Ureter (tissue), 1 donor: ENCODE measurements around the gene PBX1. TPM values are rescaled to one million over a fixed set of nuclear protein-coding genes. Genes with fewer than 3 reads are reported as not detected.

Experiments
- DNase-seq: peaks from one replicate; pipeline ENCODE4 v3.0.0-alpha.2; 2020; ENCODE audit warnings: low spot score
- total RNA-seq: library from RNA; stranded (reverse); gene quantifications from one replicate; pipeline ENCODE4 v1.2.4, GENCODE V29; 2023
- donor health status: DM: yes; HTN: yes; CAD: no.

PBX1 gene
- total RNA-seq, 1 donor from 2014 or later, result 169 TPM

DNA sequence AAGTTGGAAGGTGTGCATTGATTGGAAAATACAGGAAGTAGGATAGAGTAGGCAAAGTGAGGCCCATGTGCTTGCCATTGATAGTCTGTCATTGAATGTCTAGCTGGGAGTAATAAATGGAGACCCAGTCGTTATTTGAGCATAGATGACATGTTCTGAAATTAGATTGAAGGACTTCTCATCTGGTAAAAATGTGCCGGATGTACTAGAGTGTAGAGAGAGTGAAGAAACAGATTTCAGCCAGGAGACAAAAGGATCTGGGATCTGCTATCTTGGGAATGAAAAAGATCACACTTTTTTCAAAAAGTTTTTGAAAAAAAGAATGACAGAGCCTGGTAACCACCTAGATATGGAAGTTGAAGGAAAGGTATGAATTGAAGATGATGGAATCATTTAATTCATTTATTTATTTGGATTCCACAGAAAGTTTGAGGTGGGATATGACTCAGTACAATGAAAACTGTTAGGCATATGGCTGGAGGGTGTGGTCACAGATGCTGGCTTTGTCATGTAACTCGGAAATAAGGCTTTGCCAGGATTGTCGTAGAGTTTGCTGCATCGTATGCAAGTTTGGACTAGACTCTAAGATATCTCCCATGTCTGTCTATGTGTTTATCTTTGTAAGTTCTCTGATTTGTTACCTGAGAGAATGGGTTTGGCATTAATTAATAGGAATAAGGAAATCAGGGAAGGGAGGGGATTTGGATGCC, 137.1 kb downstream of the PBX1 start:
- DNase-seq, result no peak

DNA sequence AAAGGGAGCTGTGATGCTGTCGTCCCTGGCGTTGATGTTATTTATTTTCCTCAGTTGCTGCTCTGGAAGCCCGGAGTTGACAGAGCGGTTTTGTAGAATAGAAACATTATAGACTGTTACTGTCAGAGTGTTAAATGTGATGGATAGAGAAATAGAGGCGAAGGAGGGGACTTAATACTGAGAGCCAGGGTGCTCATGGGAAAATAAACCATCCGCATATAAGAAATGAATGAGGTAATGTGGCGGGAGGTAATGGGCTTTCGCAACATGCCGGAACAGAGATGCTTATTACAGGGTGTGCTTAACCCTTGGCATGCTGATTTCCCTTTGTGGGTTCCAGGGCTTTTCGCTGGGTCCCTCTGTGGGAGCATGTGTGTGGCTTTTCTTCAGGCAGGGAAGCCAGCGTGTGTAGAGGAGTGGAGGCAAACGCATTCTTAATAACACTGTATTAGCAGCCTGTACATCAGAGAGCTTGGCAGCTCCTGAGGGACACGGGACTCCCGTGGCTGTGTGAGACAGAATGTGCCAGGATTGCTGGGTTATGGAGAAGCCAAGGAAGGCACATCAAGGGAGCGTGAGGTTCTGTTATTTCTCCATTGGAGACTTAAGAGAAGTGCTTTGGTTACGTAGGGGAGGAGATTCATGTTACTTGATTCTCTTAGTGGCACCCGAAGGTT, 141.0 kb downstream of the PBX1 start:
- no peak for DNase-seq

DNA sequence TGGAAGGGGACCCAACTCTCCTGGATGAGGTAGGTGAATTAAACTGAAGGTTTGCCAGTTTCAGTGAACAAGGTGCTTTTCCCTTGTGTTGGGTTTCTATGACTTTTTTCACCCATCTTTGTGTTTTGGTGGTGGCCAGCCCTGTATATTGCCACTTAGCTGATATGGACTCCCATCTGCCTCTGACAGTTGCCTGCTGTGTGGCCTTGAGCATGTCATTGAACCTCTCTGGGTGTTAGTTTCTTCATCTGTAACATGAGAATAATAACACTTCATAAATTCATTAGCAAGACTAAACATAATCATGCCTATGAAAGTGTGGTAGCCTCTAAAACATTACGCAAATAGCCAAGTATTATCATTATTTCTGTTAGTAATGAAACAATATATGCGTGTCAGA, 141.7 kb downstream of the PBX1 start:
- DNase-seq, result no peak

DNA sequence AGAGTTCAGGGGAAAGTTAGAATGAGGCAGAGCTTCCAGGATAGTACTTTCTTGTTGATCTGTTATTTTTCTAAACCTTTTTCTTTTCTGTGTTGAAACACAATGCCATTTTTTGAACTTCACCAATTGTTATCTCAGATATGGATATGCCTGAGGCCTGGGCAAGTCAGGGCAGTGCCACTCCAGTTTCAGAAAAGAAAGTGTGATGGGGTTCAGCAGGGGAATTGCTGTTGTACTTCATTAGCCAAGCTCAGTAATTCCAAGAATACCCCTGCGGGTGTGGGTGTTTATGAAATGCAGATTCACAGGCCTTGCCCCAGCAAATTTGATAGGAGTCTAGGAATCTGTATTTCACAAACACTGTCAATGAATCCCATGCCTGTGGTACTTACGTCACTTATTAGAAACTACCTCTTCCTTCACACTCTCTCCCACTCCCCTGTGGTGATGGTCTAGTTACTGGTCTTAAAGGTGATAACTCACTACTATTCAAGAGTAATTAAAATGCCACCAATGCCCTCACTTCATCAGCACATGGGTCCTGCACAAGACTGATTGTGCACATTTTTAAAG, 142.3 kb downstream of the PBX1 start:
- no peak for DNase-seq

DNA sequence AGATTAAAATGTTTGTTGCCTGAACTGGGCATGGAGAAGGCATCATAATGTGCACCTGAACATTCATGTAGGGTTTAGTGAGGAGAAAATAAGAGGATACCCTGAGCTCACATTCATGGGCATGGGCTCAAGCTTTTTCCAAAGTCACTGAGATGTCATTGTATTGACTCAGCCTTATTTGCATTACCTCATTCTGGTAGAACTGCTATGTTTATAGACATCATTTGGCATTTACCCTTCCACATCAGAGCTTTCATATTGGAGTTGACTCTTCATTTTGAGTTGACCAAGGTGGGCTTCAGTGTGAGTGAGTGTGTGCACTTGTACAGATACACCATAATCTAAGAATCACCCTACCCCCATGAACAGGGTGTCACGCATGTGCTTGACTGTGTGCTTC, 143.2 kb downstream of the PBX1 start:
- DNase-seq, result no peak

DNA sequence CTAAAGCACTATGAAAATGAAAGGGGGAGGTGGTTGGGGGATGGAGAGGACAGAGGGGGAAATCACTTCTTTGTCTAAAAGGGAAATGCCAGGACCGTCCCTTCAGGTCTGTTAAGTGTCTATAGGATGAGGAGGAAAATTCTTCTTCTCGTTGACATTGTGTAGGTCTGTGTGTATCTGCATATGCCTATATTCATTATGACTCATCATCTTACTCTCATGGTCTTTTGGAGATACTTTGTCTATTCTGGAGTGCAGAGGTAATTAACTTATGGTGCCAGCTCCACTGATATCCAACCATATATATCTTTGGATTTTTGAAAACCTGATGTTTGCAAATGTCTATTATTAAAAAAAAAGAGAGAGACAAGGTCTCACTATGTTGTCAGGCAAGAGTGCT, 143.7 kb downstream of the PBX1 start:
- DNase-seq, result no peak

DNA sequence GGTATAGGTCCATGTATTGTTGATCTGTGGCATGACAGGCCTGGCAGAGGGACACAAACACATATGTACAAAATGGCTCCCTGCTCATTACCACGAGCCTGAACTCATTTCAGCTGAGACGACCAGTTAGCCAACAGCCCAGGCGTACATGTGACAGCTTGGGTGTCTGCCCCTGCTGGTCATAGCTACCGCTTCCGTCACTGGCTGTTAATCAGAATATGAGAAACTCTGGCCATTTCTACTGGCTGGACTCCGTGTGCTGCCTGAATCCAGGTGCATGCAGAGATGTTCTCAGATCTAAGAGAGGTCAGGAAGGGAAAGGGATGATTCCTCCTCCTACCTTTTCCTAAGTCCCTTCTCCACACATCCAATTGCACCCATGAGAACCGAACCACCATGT, 144.5 kb downstream of the PBX1 start:
- no peak for DNase-seq

DNA sequence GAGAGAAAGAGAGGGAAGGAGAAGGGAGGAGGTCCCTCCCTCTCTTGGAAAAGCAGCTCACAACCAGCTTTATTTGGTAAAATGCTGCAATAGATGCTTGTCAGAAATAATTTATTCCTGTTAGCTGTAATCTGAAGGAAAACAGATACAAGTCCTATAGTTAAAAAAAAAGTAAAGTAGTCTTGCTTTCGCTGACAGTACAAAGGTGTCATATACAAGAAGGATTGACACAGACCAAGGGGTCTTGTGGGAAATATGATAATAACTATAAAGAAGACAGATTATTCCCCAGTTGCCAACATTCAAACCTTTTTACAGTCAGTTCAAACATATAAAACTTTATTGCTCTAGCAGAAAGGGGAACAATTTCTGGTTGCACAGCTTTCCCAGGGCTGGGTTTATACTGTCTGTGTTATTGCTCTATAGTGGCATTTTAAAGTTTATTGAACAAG, 145.0 kb downstream of the PBX1 start:
- no peak for DNase-seq

DNA sequence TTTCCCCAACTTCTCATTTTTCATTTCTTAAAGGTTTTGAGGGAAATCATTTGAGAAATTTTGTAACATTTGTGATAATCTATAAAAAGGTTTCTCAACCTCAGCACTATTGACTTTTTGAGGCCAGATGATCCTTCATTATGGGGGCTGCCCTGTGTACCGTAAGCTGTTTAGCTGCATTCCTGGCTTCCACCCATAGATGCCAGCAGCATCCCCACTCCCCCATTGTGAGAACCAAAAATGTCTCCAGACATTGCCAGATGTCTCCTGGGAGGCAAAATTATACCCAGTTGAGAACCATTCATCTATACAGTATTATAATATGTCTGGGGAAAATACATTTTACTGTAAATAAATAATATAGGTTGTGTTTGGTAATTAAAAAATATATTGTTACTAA, 146.0 kb downstream of the PBX1 start:
- DNase-seq, result no peak

DNA sequence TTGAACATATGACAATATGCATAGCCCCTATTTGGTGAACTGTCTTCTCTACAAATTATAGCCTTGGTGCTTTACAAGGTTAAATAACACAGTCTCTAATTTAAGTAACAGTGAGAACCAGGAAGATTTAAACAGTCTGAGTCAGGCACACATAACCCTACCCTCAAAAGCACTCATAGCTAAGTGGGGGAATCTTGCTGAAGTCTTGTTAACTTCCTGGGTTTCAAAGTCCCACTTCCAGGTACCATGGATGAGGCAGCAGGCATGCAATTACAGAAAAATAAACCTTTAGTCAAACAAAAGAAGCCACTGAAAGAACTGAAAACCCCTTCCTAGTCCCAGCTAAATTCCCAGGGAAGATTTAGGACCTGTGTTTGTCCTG, 147.6 kb downstream of the PBX1 start:
- no peak for DNase-seq

DNA sequence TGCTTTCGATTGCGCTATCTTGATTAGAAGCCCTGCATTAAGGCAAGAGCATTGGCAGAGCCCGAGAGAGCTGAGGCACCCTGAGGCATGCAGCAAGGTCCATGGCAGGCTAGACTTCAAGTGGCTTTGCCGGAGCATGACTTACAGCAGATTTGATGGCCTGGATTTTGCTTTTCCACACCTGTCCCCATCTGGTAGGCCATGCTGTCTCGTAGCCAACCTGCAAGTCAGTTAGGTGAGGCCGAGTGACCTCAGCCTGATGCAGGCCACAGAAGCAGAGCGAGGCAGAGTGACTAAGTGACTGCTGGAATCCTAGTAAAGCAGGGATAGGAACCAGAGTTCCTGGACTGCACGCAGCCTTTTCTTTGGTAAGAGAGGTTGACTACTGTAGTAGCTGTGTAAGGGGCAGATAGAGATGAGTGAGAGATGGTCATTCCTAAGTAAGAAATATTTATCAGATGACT, 148.9 kb downstream of the PBX1 start:
- no peak for DNase-seq

DNA sequence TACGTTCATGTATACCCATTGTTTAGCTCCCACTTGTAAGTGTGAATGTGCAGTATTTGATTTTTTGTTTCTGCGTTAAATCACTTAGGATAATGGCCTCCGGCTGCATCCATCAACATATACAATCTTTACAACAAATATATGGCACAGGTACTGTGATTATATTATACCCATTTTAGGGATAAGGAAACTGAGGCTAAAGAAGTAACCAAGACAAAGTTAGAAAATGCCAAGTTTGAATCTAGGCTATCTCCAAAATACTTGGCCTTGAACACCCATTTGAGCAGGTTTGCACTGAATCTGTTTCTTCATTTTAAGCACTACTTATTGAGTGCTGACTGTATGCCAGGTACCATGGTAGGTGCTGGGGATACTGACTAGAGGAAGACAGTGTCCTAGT, 149.6 kb downstream of the PBX1 start:
- DNase-seq, result no peak

DNA sequence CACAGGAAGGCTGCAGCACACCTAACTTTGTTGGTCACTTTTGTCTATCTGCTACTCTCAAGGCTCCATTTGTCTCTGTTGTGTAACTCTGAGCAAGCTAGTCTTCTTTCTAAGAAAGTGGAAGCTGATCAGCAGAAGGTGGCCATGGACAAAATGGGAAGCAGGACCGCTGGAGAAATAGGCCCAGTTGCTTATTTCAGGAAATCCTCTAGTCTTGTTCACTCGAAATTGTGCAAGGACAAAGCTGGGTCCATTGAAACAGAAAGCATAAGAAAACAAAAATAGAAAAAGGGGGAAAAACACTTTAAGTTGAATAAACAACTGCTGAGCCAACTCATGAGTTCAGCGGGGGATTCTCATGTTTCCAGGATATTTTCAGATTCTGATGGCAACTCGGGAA, 150.1 kb downstream of the PBX1 start:
- DNase-seq, result no peak

DNA sequence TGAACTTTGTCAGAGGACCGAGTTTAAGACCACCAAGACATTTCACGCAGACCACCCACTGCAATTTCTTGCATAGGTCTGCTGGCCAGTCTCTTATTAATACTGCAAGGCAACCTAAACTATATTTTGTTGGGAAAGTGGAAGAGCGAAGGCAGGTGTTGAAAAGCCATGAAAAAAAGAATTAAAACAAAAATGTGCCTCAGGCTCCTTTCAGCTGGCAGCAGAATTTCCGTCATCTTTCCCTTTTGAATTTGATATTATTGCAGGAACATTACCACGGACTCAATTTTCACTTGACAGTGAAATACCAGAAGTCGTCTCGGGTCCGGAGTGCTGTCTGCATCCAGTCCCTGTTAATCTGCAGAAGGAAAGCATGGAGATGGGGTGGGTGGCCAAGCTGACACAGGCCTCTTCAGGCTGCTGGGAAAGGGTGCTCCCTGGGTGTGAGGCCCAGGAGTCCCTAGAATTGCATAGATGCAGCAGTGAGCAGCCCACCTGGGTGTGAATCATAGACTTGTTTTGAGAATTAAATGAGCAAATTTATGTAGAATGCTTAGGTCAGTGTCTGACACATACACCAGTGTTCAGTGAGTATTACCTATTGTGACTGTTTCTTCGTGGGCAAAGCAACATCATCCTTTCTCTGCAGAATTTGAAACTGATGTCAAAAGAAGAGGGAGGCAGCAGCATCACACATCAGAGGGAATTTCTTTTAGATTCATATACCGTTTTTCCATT, 150.7 kb downstream of the PBX1 start:
- DNase-seq, result no peak

DNA sequence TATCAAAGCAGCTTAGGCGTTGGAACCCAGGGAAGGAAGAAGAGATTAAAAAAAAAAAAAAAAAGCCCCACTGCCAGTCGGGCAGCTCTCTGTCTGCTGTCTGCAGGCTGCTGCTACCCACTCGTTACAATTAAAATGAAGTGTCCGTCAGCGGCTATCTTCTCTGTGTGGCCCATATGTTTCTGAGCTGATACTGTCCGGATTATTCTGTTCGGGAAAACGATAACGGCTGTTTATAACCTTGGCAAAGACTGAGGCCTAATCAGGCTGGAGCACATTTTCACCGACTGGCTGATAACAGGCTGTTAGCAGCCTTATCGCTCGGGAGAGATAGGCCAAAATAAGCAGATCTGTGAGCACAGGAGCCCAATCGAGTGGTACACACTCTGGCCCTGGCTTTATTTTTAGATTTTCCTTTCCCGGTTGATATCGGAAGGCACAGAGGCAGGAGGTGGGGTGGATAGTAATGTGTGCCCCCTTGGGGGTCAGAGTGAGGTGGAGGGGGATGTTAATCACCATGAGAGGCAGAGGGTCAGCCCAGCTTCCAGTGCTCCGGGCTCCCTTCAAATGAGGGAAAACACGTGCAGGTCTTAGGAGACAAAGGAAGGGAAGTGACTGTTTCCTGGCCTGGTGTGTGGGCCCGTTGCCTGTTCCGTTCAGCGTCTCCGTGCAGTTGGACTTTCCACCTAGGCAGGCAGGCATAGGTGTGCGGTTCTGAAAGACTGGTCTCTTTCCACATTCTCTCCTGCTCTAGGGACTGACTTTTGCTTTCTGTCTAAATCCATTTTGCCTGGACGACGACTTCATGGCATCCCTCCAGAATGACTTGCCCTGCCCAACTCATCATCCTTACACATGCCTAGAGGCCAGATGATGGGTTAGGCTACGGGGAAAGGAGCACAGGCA, 153.4 kb downstream of the PBX1 start:
- DNase-seq, result no peak

DNA sequence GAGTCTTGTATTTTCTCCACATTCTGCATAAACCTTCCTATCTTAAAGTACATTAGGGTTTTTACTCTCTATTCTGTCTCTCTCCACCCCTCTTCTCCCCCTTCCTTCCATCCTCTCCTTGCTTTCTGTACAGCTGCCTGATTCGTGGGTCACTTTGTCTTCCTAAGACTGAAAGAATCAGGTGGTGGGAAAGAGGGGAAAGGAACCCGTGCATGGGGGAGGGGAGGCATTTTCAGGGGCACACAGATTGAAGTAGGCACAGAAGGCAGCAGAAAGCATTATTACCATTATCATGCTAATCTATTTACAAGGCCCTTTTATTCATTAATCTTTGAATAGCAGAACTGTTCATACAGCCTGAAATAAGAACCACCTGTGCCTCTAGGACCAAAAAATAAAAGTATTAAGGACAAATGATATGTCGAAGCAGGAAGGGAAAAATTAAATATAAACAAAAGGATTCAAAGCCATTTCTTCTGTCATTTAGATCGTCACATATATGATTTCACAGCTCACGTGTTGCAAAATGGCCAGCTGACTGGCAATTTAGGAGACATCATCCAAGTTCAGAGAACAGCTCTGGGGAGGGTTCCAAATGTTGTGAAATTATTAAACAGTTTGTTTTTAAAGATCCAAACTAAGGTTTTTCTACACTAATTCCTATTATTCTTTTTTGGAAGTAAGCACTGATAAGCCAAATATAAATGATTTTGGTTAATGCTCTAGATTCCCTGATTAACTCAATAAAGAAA, 154.6 kb downstream of the PBX1 start:
- no peak for DNase-seq

DNA sequence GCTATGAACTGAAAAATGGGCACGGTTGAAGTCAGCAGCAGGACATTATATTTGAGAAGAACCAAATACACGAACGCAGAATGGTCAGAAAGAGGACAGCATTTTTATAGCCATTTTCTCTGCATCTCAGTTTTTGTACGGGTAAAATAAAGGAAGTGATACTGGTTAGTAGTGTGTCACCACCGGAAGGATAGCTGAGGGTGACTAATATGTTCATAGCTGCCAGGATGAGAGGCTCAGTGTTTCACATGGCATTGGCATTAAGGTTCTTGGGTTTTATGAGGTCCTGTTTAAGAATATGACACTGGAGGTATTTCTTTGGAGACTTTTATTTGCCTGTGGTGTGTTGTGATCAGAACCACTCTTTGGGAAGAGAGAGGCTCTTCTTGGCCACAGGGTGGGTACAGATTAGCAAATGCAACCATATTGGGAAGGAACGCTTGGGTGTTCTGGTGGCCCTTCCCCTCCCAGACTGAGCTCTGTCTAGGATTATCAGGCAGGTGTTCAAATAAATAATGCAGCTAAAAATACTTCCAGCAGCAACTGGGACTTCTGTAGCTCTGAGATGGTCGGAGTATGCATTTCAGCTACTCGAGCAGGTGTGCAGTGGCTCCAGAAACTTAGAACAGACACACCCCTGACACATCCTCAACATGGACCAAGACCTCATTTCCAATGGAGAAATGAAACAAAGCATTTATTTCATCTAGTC, 158.2 kb downstream of the PBX1 start:
- DNase-seq, result no peak

DNA sequence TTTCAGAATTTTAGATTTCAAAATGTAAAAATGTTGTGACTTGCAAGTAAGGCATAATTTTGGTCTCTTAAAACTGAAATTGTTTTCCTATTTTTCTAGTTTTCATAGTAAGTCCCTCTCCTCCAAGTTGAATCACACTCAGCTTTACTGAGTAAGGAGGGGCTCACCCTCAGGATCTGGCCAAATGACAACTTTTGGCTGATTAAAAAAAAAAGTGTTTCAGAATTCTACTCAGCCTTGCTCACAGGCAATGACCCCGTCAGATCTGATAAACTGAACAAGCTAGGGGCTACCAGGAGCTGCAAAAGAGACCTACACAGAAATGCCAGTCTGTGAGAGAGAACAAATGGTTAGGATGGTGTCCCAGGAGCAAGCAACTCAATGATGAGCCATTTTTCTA, 159.8 kb downstream of the PBX1 start:
- no peak for DNase-seq

DNA sequence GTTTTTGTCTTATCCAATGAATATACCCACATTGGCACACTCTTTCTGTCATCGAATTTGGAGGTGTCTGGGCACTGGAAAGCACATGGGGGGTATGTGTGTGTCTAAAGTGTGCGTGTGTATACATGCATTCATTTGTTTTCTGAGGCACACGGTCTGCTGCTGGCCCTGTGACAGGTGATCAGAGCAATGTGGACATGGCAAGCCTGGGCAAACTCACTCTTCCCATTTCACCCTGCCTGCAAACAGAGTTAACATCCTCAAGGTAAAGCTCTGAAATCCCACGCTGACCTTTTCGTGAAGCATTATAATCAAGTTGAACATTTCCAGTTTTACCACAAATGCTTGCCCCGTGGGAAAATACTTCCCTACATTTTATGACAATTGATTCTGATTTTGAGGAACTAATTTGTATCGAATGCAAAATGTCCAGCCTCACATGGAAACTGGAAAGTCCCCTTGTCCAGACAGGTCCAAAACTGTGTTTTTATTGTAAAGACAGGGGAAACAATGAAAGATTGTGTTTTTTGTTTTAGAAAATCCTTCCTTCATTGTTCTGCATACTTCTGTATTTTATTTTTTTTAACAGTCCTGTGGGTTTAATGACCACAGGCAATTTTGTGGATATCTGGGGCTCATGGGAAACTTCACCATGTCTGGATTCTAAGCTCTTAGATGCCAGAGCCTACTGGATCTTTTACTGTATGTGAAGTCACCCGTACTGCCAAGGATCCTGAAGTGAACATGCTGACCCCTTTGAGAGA, 160.9 kb downstream of the PBX1 start:
- DNase-seq, result no peak
